SU-DHL-6 (cell line): Measurements from ENCODE around the gene SEC23A.

ENCODE experiments used
- H2AFZ ChIP-seq: fragments of 200-600 bp; sonication (generic); 2 replicates; pipeline ENCODE4 v1.6.1; 2014; ENCODE audit warnings: low read depth, mild to moderate bottlenecking, moderate library complexity, mixed read lengths, antibody characterized with exemption, low read length; ENCODE audit not compliant: severe bottlenecking
- H3F3A ChIP-seq: fragments of 200-600 bp; shearing (Covaris generic); 2 replicates; pipeline ENCODE4 v1.6.0; 2016; ENCODE audit warnings: antibody characterized with exemption, mild to moderate bottlenecking; ENCODE audit not compliant: insufficient read depth
- H3K27ac ChIP-seq: fragments of 200-600 bp; sonication (generic); 2 replicates; pipeline ENCODE4 v1.5.1; 2016; ENCODE audit warnings: low read depth, mild to moderate bottlenecking, low read length, moderate library complexity, mixed read lengths
- H3K27me3 ChIP-seq: fragments of 200-600 bp; sonication (generic), shearing (Covaris generic); 2 replicates; pipeline ENCODE4 v1.6.0; 2014; ENCODE audit warnings: mild to moderate bottlenecking, low read length
- H3K36me3 ChIP-seq: fragments of 200-600 bp; sonication (generic); 2 replicates; pipeline ENCODE4 v1.6.1; 2014; ENCODE audit warnings: mild to moderate bottlenecking, low read length, mixed read lengths
- H3K4me2 ChIP-seq: fragments of 300-600, 200-600 bp; shearing (Covaris generic), sonication (generic); 2 replicates; pipeline ENCODE4 v1.6.0; 2014; ENCODE audit warnings: low read length, low read depth, mild to moderate bottlenecking; ENCODE audit not compliant: poor library complexity, severe bottlenecking
- H3K4me3 ChIP-seq: fragments of 200-600 bp; sonication (generic); 2 replicates; pipeline ENCODE4 v1.5.1; 2014; ENCODE audit warnings: antibody characterized with exemption, low read length, mild to moderate bottlenecking, mixed read lengths; ENCODE audit not compliant: insufficient read depth, poor library complexity, severe bottlenecking
- H3K79me2 ChIP-seq: fragments of 200-600 bp; sonication (generic); 2 replicates; pipeline ENCODE4 v1.6.1; 2014; ENCODE audit warnings: mild to moderate bottlenecking, low read length, moderate library complexity; ENCODE audit not compliant: insufficient read depth
- H3K9ac ChIP-seq: fragments of 200-600 bp; sonication (generic); 2 replicates; pipeline ENCODE4 v1.7.0; 2014; ENCODE audit warnings: mild to moderate bottlenecking, low read length
- H3K9me2 ChIP-seq: fragments of 200-600 bp; sonication (generic); replicated peaks from 2 replicates; pipeline ENCODE4 v1.6.1; 2014; ENCODE audit warnings: low read length; ENCODE audit not compliant: insufficient read depth
- H3K9me3 ChIP-seq: fragments of 200-600 bp; sonication (generic); 2 replicates; pipeline ENCODE4 v1.6.1; 2014; ENCODE audit warnings: low read length, mixed read lengths; ENCODE audit not compliant: insufficient read depth
- H4K20me1 ChIP-seq: fragments of 200-600 bp; sonication (generic); 2 replicates; pipeline ENCODE4 v1.6.1; 2014; ENCODE audit warnings: low read depth, mild to moderate bottlenecking, antibody characterized with exemption, low read length, moderate library complexity, mixed read lengths
- EZH2phosphoT487 ChIP-seq: fragments of 200-600 bp; sonication (generic), shearing (Covaris generic); conservative IDR thresholded peaks from 2 replicates; pipeline ENCODE4 v1.6.1; 2018; ENCODE audit warnings: mild to moderate bottlenecking, antibody characterized with exemption, low read length, moderate library complexity, mixed read lengths
- TF ChIP-seq, protein P1 (sequence below): fragments of 200-600 bp; sonication (generic); IDR thresholded peaks from one replicate; pipeline ENCODE4 v1.5.1; 2017; ENCODE audit warnings: antibody characterized with exemption, mild to moderate bottlenecking, low read length, moderate library complexity; ENCODE audit not compliant: insufficient read depth, poor library complexity, severe bottlenecking

SEC23A gene

DNA sequence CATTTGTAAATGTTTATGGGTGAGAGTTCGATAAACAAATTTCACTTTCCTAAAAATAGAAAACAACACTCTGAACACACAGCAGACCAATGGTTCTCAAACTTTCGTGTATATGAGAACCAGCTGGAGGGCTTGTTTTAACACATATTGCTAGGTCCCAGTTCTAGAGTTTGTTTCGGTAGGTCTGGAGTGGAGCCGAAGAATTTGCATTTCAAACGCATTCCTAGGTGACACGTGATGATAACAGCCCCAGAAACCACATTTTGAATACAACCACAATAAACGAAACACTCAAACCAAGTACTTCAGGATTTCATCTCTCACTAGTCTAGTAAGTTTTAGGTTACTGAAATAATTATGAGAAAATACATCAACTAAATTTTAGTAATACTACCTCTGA, 17.1 kb downstream of the SEC23A start:
- no peak overlapping the region for H3K27ac ChIP-seq
- H3F3A ChIP-seq, result peaks cover 5% of the 10 kb centered on the region
- H3K79me2 ChIP-seq, result no peaks in the 10 kb centered on the region
- H3K9ac ChIP-seq, result no peak overlapping the region
- H2AFZ ChIP-seq, result no peak overlapping the region
- no peak for TF ChIP-seq EZH2phosphoT487
- TF ChIP-seq, protein P1, sequence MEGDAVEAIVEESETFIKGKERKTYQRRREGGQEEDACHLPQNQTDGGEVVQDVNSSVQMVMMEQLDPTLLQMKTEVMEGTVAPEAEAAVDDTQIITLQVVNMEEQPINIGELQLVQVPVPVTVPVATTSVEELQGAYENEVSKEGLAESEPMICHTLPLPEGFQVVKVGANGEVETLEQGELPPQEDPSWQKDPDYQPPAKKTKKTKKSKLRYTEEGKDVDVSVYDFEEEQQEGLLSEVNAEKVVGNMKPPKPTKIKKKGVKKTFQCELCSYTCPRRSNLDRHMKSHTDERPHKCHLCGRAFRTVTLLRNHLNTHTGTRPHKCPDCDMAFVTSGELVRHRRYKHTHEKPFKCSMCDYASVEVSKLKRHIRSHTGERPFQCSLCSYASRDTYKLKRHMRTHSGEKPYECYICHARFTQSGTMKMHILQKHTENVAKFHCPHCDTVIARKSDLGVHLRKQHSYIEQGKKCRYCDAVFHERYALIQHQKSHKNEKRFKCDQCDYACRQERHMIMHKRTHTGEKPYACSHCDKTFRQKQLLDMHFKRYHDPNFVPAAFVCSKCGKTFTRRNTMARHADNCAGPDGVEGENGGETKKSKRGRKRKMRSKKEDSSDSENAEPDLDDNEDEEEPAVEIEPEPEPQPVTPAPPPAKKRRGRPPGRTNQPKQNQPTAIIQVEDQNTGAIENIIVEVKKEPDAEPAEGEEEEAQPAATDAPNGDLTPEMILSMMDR, result no peak
- H3K9me3 ChIP-seq, result no peaks in the 10 kb centered on the region
- no peak overlapping the region for H3K4me2 ChIP-seq
- no peaks in the 10 kb centered on the region for H3K27me3 ChIP-seq
- H3K4me3 ChIP-seq, result no peak overlapping the region
- H3K36me3 ChIP-seq, result peaks cover 33% of the 10 kb centered on the region; the same call in 1 of the 2 replicates
- no peaks in the 10 kb centered on the region for H4K20me1 ChIP-seq
- no peaks in the 10 kb centered on the region for H3K9me2 ChIP-seq

DNA sequence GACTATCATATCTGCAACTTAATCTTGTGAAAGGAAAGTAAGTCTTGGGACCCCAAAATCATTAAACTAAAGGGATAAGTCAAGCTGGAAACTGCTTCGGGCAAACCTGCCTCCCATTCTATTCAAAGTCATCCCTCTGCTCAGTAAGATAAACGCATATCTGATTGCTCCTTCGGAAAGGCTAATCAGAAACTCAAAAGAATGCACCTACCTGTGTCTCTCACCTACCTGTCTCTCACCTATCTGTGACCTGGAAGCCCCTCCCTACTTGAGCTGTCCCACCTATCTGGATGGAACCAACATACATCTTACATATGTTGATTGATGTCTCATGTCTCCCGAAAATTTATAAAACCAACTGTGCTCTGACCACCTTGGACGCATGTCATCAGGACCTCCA, 19.9 kb downstream of the SEC23A start:
- H3K9ac ChIP-seq, result no peak overlapping the region
- no peaks in the 10 kb centered on the region for H3K9me2 ChIP-seq
- TF ChIP-seq, protein P1, result no peak
- no peak for TF ChIP-seq EZH2phosphoT487
- H3K36me3 ChIP-seq, result peaks cover 31% of the 10 kb centered on the region; the same call in 1 of the 2 replicates
- H3K4me3 ChIP-seq, result no peak overlapping the region
- no peaks in the 10 kb centered on the region for H3K79me2 ChIP-seq
- peaks cover 5% of the 10 kb centered on the region for H3F3A ChIP-seq
- H3K9me3 ChIP-seq, result no peaks in the 10 kb centered on the region
- H2AFZ ChIP-seq, result no peak overlapping the region
- no peak overlapping the region for H3K4me2 ChIP-seq
- no peaks in the 10 kb centered on the region for H3K27me3 ChIP-seq
- no peaks in the 10 kb centered on the region for H4K20me1 ChIP-seq
- H3K27ac ChIP-seq, result no peak overlapping the region

DNA sequence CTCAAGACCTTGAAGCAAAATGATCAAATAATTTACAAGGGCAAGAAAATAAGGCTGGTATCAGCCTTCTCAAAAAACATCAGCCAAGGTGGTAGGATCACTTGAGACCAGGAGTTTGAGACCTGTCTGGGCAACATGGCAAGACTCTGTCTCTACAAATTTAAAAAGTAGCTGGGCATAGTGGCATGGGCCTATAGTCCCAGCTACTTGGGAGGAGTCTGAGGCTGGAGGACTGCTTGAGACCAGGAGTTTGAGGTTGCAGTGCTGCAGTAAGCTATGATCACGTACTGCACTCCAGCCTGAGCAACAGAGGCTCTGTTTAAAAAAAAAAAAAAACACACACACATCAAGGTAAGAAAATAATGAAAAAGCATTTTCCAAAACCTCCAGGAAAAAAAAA, 22.1 kb downstream of the SEC23A start:
- Histone ChIP-seq H3K4me3 (no peak overlapping the region), H3K9ac (no peak overlapping the region), H3K27ac (no peak overlapping the region), H4K20me1 (no peaks in the 10 kb centered on the region), H3K9me3 (no peaks in the 10 kb centered on the region), H2AFZ (no peak overlapping the region), H3K4me2 (no peak overlapping the region), H3K27me3 (no peaks in the 10 kb centered on the region), H3K36me3 (peaks cover 20% of the 10 kb centered on the region; the same call in 1 of the 2 replicates), H3F3A (peaks cover 5% of the 10 kb centered on the region; the same call in 1 of the 2 replicates), H3K9me2 (no peaks in the 10 kb centered on the region), H3K79me2 (no peaks in the 10 kb centered on the region)
- no peak for TF ChIP-seq EZH2phosphoT487
- TF ChIP-seq, protein P1, result no peak
